Osteocyte (in vitro differentiated cells): Measurements from ENCODE around the gene JAM3. TPM values are rescaled to one million over a fixed set of nuclear protein-coding genes. Genes with fewer than 3 reads are reported as not detected.

Experiments used
- DNase-seq: peaks from one replicate; pipeline ENCODE4 v3.0.0; 2021; ENCODE audit warnings: mixed read lengths; ENCODE audit not compliant: unreplicated experiment; ENCODE audit errors: extremely low spot score
- H3K27ac Mint-ChIP-seq: one replicate; pipeline ENCODE4 v1.8.0; 2021; ENCODE audit warnings: mild to moderate bottlenecking, mixed read lengths; ENCODE audit not compliant: unreplicated experiment
- H3K27me3 Mint-ChIP-seq: one replicate; pipeline ENCODE4 v1.8.0; 2021; ENCODE audit warnings: mixed read lengths; ENCODE audit not compliant: unreplicated experiment
- H3K36me3 Mint-ChIP-seq: one replicate; pipeline ENCODE4 v1.8.0; 2021; ENCODE audit warnings: mixed read lengths; ENCODE audit not compliant: unreplicated experiment
- H3K4me1 Mint-ChIP-seq: one replicate; pipeline ENCODE4 v1.8.0; 2021; ENCODE audit warnings: mixed read lengths; ENCODE audit not compliant: unreplicated experiment
- H3K4me3 Mint-ChIP-seq: one replicate; pipeline ENCODE4 v1.8.0; 2021; ENCODE audit warnings: mild to moderate bottlenecking, moderate library complexity, mixed read lengths; ENCODE audit not compliant: unreplicated experiment
- H3K9me3 Mint-ChIP-seq: one replicate; pipeline ENCODE4 v1.8.0; 2021; ENCODE audit warnings: mixed read lengths; ENCODE audit not compliant: unreplicated experiment
- total RNA-seq: library from RNA; stranded (reverse); gene quantifications from 2 replicates; pipeline ENCODE4 v1.2.1, GENCODE V29; 2021
- TF ChIP-seq, protein P1 (sequence below): fragments of 200-600 bp; sonication (generic); IDR thresholded peaks from 2 replicates; pipeline ENCODE4 v1.5.0; 2021; ENCODE audit warnings: antibody characterized with exemption, mild to moderate bottlenecking, moderate library complexity

The JAM3 gene
- total RNA-seq, 1 donor from 2014 or later: 177 TPM

DNA sequence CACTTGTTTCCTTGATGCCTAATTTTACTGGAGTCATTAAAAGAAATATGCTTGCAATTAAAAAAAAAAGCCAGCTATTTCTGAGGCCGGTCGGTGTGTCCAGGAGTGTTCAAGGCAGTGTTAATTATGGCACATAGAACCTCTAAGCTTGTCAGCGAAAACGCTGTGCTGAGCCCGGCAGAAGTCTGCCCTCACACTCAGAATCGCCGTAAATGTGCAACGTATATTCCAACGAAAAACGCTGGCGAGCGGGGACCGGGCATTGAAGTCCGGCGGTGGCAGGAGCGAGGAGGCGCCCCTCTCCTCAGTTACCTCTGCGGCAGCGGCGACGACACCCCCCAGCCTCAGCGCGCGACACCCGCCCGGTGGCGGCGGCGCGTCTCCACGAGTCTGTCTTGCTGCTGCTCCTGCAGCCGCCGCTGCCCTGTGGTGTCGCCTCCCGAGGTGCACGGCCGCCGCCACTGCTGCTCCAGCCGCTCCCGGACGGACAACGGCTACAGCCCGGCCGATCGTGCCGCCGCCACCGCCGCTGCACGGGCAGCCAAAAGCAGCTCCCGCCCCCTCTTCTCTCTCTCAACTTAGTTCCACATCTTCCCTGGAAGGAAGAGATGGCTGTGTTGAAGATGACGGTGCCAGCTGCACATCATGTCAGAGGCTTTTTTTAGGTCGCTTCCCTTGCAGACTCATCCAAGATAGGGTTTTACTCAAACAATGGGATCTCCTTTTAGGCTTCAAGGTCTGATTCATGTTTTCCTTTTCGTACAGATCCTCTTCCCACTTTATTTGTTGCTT is 56.0 kb downstream of the JAM3 start:
- Mint-ChIP-seq H3K27ac (peak overlapping the region; percentile 90), H3K27me3 (no peaks in the 10 kb centered on the region), H3K4me1 (peaks cover 73% of the 10 kb centered on the region), H3K9me3 (no peaks in the 10 kb centered on the region), H3K4me3 (peak overlapping the region; percentile 77), H3K36me3 (peaks cover 10% of the 10 kb centered on the region)
- TF ChIP-seq, protein P1, sequence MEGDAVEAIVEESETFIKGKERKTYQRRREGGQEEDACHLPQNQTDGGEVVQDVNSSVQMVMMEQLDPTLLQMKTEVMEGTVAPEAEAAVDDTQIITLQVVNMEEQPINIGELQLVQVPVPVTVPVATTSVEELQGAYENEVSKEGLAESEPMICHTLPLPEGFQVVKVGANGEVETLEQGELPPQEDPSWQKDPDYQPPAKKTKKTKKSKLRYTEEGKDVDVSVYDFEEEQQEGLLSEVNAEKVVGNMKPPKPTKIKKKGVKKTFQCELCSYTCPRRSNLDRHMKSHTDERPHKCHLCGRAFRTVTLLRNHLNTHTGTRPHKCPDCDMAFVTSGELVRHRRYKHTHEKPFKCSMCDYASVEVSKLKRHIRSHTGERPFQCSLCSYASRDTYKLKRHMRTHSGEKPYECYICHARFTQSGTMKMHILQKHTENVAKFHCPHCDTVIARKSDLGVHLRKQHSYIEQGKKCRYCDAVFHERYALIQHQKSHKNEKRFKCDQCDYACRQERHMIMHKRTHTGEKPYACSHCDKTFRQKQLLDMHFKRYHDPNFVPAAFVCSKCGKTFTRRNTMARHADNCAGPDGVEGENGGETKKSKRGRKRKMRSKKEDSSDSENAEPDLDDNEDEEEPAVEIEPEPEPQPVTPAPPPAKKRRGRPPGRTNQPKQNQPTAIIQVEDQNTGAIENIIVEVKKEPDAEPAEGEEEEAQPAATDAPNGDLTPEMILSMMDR: no peak
- no peak for DNase-seq

DNA sequence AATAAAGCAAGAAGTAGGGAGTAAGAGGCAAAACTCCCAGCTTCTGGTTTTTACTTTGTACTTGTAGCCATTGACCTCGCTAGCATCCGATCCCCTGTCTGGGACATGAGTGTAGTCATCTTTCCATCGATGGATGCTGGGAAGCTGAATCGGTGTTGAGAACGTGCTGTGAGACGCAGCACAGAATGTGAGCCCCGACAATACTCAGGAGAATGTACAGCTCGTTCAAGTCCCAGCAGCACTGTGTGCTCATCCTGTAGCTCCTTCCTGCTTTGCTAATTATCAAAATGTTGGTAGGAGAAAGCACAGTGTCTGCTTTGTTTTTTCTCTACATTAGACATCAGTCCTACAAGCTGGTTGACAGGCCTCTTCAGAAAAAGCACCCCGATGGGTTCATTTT is 56.6 kb downstream of the JAM3 start:
- no peak for DNase-seq
- Mint-ChIP-seq H3K4me1 (peaks cover 66% of the 10 kb centered on the region), H3K27me3 (no peaks in the 10 kb centered on the region), H3K9me3 (no peaks in the 10 kb centered on the region), H3K4me3 (peak overlapping the region; percentile 77), H3K36me3 (peaks cover 12% of the 10 kb centered on the region), H3K27ac (peak overlapping the region; percentile 90)
- TF ChIP-seq, protein P1: no peak

DNA sequence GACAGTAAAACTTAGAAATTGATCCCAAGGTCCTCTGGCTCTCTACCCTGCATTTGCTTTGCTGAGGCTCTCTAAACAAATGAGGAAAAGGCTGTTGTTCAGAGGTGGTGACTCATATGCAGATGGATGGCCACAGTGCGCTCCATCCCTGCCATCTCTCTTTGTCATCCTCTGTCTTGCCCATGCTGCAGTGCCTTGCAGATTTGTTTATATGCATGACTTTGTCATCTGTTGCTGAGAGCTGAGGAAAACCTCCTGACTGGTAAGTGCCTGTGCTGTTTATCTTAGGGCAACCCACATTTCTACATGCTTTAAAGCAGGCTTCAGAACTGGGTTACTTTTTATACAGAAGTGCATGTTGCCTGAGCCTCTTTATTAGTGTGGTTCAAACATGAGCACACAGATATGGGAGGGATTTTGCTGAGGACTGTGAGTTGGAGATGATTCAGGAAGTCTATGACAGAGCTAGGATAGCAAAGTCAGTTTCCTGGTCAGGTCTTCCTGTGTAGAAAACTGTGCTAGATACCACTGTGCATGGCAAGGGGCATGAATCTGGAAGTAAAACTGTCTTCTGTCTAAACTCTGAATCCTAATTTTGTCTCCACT is 57.4 kb downstream of the JAM3 start:
- H3K9me3 Mint-ChIP-seq: peaks cover 2% of the 10 kb centered on the region
- H3K27me3 Mint-ChIP-seq: no peaks in the 10 kb centered on the region
- no peak overlapping the region for H3K4me3 Mint-ChIP-seq
- peaks cover 14% of the 10 kb centered on the region for H3K36me3 Mint-ChIP-seq
- no peak for DNase-seq
- H3K4me1 Mint-ChIP-seq: peaks cover 58% of the 10 kb centered on the region
- TF ChIP-seq, protein P1: no peak
- H3K27ac Mint-ChIP-seq: peak overlapping the region; percentile 90

DNA sequence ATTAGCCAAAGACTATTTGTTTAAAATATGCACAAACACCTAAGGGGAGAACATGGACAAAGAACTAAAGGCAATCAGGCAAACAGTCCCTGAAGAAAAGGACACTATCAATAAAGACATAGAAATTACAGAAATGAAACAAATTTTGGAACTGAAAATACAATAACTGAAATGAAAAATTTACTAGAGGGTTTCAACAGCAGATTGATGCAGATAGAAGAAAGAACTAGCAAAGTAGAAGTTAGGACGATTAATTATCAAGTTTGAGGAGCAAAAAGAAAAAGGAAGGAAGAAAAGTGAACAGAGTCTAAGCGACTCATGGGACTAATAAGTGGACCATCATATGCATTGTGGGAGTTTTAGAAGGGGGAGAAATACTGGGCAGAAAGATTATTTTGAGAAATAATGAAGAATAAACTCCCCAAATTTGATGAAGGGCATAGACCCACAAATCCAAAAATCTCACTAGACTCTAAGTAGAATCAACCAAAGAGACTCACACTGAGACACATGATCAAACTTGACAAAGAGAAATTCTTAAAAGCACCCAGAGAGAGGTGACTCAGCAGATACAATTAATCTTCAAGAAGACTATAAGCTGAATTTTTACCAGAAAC is 62.9 kb downstream of the JAM3 start:
- Mint-ChIP-seq H3K9me3 (peaks cover 34% of the 10 kb centered on the region), H3K36me3 (peaks cover 33% of the 10 kb centered on the region), H3K27me3 (no peaks in the 10 kb centered on the region), H3K27ac (no peak overlapping the region), H3K4me3 (no peak overlapping the region), H3K4me1 (peaks cover 14% of the 10 kb centered on the region)
- TF ChIP-seq, protein P1: no peak
- DNase-seq: no peak

DNA sequence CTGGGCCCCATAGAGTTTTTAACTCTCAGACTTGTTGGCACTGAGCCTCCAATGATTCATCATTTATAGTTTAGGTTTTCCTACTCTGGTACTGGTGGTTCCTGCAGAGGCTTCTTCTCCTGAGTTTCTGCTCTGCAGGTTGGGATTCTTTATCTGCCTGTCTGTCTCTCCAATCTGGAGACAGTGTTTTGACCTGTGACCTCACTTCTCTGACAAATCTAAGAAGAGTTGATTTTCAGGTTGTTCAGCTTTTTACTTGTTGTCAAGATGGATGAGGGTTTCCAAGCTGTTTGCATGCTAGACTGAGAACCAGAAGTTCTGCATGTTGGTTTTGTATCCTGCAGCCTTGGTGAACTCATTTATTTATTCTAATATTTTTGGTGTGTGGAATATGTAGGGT is 63.9 kb downstream of the JAM3 start:
- H3K4me1 Mint-ChIP-seq: peaks cover 9% of the 10 kb centered on the region
- DNase-seq: no peak
- no peak overlapping the region for H3K4me3 Mint-ChIP-seq
- H3K9me3 Mint-ChIP-seq: peaks cover 34% of the 10 kb centered on the region
- no peaks in the 10 kb centered on the region for H3K27me3 Mint-ChIP-seq
- H3K36me3 Mint-ChIP-seq: peaks cover 33% of the 10 kb centered on the region
- no peak overlapping the region for H3K27ac Mint-ChIP-seq
- TF ChIP-seq, protein P1: no peak
